ENCODE measurements around the gene STRIT1. TPM values are rescaled to one million over a fixed set of nuclear protein-coding genes. Genes with fewer than 3 reads are reported as not detected.

Gene STRIT1
- total and polyA plus RNA-seq, 9 donors = 15.3 to 84.0 (median 42.1) TPM

DNA sequence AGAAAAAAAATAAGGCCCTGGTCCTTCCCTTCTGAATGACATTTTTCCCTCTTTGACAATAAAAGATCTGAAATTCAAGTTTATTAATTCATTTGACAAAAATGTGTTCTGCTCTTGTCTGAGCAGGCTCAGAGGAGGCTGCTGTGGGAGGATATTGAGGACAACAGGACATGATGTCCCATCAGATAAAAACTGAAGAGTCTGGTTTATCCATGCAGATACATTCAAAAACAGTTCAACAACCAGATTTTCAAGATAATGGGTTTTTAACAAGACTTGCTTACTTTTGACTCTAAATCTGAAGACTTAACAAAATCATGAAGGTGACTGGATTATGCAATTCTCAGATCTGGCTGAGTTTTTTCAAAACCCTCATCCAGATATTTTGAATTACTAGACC is 36.9 kb upstream of the STRIT1 start:
- no peaks in the 10 kb centered on the region for H3K27me3 ChIP-seq (ENCODE audit: control insufficient read depth, insufficient read depth, low read length)
- H3K9me3 ChIP-seq (replicated peaks; ENCODE audit: control insufficient read depth, low read depth, low read length) = no peaks in the 10 kb centered on the region
- no peak for DNase-seq
- H3K36me3 ChIP-seq (ENCODE audit: control insufficient read depth, insufficient read depth, low read length) = no peaks in the 10 kb centered on the region
- H3K27ac ChIP-seq (ENCODE audit: low read length) = no peak overlapping the region
- H3K4me1 ChIP-seq (ENCODE audit: control insufficient read depth, insufficient read depth, low read length) = no peaks in the 10 kb centered on the region
- no peak overlapping the region for H3K4me3 ChIP-seq (ENCODE audit: low read length)

GRCh38 chr3:155329513-155330048 is 36.1 kb upstream of the STRIT1 start:
- H3K9me3 ChIP-seq (replicated peaks; ENCODE audit: control insufficient read depth, low read depth, low read length) = no peaks in the 10 kb centered on the region
- WGBS (ENCODE audit: insufficient coverage) = 83% methylated on average over 1 of the region's 6 CpGs

GRCh38 chr3:155327871-155328270 is 34.4 kb upstream of the STRIT1 start:
- H3K27me3 ChIP-seq (ENCODE audit: control insufficient read depth, insufficient read depth, low read length) = no peaks in the 10 kb centered on the region
- no peak for DNase-seq

More at GRCh38 chr3:155329513-155330048, 36.1 kb upstream of the STRIT1 start:
- no peak overlapping the region for H3K27ac ChIP-seq (ENCODE audit: low read length)
- no peak for DNase-seq
- no peaks in the 10 kb centered on the region for H3K4me1 ChIP-seq (ENCODE audit: control insufficient read depth, insufficient read depth, low read length)
- no peaks in the 10 kb centered on the region for H3K36me3 ChIP-seq (ENCODE audit: control insufficient read depth, insufficient read depth, low read length)
- no peaks in the 10 kb centered on the region for H3K27me3 ChIP-seq (ENCODE audit: control insufficient read depth, insufficient read depth, low read length)
- no peak overlapping the region for H3K4me3 ChIP-seq (ENCODE audit: low read length)

DNA sequence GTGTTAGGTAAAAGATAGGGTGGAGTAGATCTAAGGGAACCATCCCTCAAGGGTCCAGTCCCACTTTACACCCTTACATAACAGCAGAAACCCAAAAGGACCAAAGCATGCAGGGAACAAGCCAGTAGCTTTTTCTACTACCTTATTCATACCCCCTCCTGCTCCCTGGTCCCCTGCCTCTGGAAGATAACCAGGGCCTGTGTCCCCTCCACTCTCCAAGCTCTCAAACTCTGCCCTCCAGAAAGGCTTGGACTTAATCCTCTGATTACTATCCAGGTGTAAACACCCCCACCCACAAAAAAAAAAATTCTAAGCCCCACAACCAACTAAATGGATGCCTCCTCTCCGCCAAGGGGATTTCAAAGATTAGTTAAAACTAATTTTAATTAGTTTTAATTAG is 33.9 kb upstream of the STRIT1 start:
- WGBS (ENCODE audit: insufficient coverage) = no CpG with 5 or more reads among the region's 1 CpG

More at GRCh38 chr3:155327871-155328270, 34.4 kb upstream of the STRIT1 start:
- Histone ChIP-seq H3K9me3 (replicated peaks; ENCODE audit: control insufficient read depth, low read depth, low read length) (no peaks in the 10 kb centered on the region), H3K4me3 (ENCODE audit: low read length) (no peak overlapping the region), H3K27ac (ENCODE audit: low read length) (no peak overlapping the region), H3K36me3 (ENCODE audit: control insufficient read depth, insufficient read depth, low read length) (no peaks in the 10 kb centered on the region), H3K4me1 (ENCODE audit: control insufficient read depth, insufficient read depth, low read length) (no peaks in the 10 kb centered on the region)
- no CpG with 5 or more reads among the region's 2 CpGs for WGBS (ENCODE audit: insufficient coverage)

DNA sequence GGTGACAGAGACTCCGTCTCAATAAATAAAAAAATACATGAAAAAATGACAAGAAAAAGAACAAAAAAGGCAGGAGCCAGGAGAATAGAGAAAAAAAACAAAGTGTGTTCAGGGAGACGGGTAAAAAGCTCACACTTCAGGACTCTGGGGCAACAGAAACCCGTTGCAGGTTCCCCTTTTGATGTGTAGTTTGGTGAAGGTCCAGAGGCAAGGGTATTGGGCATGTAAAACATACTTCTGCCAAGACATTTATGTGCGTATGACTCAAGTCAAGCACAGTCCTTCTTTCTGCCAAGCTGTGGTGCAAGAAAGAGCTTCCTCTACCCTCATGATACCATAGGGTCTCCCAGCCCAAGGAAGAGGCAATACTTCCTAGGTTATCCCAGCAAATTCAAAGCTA is 33.4 kb upstream of the STRIT1 start:
- Histone ChIP-seq H3K36me3 (ENCODE audit: control insufficient read depth, insufficient read depth, low read length) (no peaks in the 10 kb centered on the region), H3K9me3 (replicated peaks; ENCODE audit: control insufficient read depth, low read depth, low read length) (no peaks in the 10 kb centered on the region), H3K27ac (ENCODE audit: low read length) (no peak overlapping the region), H3K4me1 (ENCODE audit: control insufficient read depth, insufficient read depth, low read length) (no peaks in the 10 kb centered on the region), H3K4me3 (ENCODE audit: low read length) (no peak overlapping the region), H3K27me3 (ENCODE audit: control insufficient read depth, insufficient read depth, low read length) (no peaks in the 10 kb centered on the region)
- 72% methylated on average over 2 of the region's 4 CpGs for WGBS (ENCODE audit: insufficient coverage)
- no peak for DNase-seq

More for the DNA sequence above, 33.9 kb upstream of the STRIT1 start:
- Histone ChIP-seq H3K4me3 (ENCODE audit: low read length) (no peak overlapping the region), H3K9me3 (replicated peaks; ENCODE audit: control insufficient read depth, low read depth, low read length) (no peaks in the 10 kb centered on the region), H3K27me3 (ENCODE audit: control insufficient read depth, insufficient read depth, low read length) (no peaks in the 10 kb centered on the region), H3K4me1 (ENCODE audit: control insufficient read depth, insufficient read depth, low read length) (no peaks in the 10 kb centered on the region), H3K27ac (ENCODE audit: low read length) (no peak overlapping the region), H3K36me3 (ENCODE audit: control insufficient read depth, insufficient read depth, low read length) (no peaks in the 10 kb centered on the region)
- DNase-seq = no peak

DNA sequence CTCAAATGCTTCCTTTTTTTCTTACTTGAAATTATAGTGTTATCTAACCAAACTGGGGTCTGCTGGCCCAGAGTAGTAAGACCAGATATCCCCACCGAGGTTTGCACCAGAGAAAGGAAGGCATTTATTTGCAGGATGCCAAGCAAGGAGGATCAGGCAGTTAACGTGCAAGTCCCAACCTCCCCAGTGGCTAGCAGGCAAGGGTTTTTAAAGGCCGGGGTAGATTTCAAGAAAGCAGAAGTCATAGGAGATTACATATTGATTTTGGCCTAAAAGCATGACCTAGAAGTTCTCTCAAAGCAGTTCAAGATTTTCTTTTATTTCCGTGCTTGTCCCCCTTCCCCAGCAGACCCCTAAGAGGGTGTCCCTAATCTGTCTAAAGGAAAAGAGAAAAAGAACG is 32.8 kb upstream of the STRIT1 start:
- no peaks in the 10 kb centered on the region for H3K27me3 ChIP-seq (ENCODE audit: control insufficient read depth, insufficient read depth, low read length)
- 74% methylated on average over 5 of the region's 5 CpGs for WGBS (ENCODE audit: insufficient coverage)

DNA sequence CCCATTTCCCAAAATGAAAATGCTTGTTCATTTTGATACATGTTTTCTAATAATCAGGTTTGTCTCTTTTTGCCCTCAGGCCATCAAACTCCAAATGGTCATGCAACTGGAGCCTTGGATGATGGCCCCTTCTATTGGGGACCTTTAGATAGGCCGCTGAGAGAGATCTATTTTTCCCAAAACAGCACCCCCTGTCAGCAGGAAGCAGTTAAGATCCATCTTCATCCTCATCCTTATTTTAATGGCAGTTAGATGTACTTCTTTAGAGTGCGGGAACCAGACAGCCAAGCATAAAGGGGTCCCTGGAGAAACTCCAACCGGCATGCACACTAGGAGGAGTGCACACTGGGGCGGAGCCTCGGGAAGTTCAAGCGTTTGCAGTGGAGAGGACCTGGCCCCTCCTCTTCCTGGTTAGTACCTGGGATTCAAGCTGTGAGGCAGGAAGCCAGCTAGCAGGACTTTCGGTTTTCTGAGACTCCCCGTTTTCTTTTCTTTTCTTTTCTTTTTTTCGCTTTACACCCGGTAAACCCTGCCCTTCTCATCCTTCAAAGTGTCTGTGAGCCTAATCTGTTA is 31.9 kb upstream of the STRIT1 start:
- Histone ChIP-seq H3K4me3 (ENCODE audit: low read length) (no peak overlapping the region), H3K27ac (ENCODE audit: low read length) (no peak overlapping the region), H3K36me3 (ENCODE audit: control insufficient read depth, insufficient read depth, low read length) (no peaks in the 10 kb centered on the region), H3K27me3 (ENCODE audit: control insufficient read depth, insufficient read depth, low read length) (no peaks in the 10 kb centered on the region), H3K9me3 (replicated peaks; ENCODE audit: control insufficient read depth, low read depth, low read length) (no peaks in the 10 kb centered on the region), H3K4me1 (ENCODE audit: control insufficient read depth, insufficient read depth, low read length) (peaks cover 3% of the 10 kb centered on the region)
- no peak for DNase-seq
- WGBS (ENCODE audit: insufficient coverage) = 52% methylated on average over 6 of the region's 10 CpGs

More for the DNA sequence above, 32.8 kb upstream of the STRIT1 start:
- Histone ChIP-seq H3K4me3 (ENCODE audit: low read length) (no peak overlapping the region), H3K36me3 (ENCODE audit: control insufficient read depth, insufficient read depth, low read length) (no peaks in the 10 kb centered on the region), H3K9me3 (replicated peaks; ENCODE audit: control insufficient read depth, low read depth, low read length) (no peaks in the 10 kb centered on the region), H3K4me1 (ENCODE audit: control insufficient read depth, insufficient read depth, low read length) (peaks cover 3% of the 10 kb centered on the region), H3K27ac (ENCODE audit: low read length) (no peak overlapping the region)
- no peak for DNase-seq

DNA sequence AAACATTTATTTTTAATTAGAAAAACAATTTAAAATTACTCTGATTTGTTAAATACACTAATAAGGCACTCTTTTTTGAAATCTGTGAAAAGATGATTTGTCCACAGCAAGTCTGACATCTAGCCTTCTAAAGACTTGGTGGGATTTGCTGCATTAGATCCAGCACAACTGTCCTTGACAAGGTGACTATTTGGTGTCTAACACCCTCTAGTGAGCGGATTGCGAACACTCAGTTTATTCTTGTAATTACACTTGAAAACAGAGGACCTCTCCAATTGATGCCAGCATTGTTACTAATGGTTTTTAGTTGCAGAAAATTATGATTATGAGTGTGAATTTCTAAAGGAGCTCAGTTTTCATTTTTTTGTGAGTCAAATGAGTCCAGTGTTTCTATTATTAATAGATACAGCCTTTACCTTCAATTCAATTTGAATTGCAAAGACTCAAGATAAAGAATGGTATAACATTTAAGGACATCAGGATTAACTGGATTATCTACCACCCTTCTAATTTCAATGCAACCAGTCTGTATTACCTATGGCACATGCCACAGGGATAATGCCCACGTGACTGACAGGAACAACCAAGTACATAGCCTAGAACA is 29.7 kb upstream of the STRIT1 start:
- Histone ChIP-seq H3K36me3 (ENCODE audit: control insufficient read depth, insufficient read depth, low read length) (no peaks in the 10 kb centered on the region), H3K4me1 (ENCODE audit: control insufficient read depth, insufficient read depth, low read length) (peaks cover 3% of the 10 kb centered on the region), H3K9me3 (replicated peaks; ENCODE audit: control insufficient read depth, low read depth, low read length) (no peaks in the 10 kb centered on the region), H3K4me3 (ENCODE audit: low read length) (no peak overlapping the region), H3K27me3 (ENCODE audit: control insufficient read depth, insufficient read depth, low read length) (no peaks in the 10 kb centered on the region), H3K27ac (ENCODE audit: low read length) (no peak overlapping the region)
- 0% methylated on average over 2 of the region's 3 CpGs for WGBS (ENCODE audit: insufficient coverage)
- peak; percentile 89 for DNase-seq

GRCh38 chr3:155321418-155321817 is 27.9 kb upstream of the STRIT1 start:
- no peaks in the 10 kb centered on the region for H3K9me3 ChIP-seq (replicated peaks; ENCODE audit: control insufficient read depth, low read depth, low read length)
- no peaks in the 10 kb centered on the region for H3K36me3 ChIP-seq (ENCODE audit: control insufficient read depth, insufficient read depth, low read length)
- H3K27ac ChIP-seq (ENCODE audit: low read length) = no peak overlapping the region
- 8% methylated on average over 2 of the region's 2 CpGs for WGBS (ENCODE audit: insufficient coverage)
- DNase-seq = peak; percentile 38
- H3K4me1 ChIP-seq (ENCODE audit: control insufficient read depth, insufficient read depth, low read length) = peaks cover 3% of the 10 kb centered on the region
- H3K27me3 ChIP-seq (ENCODE audit: control insufficient read depth, insufficient read depth, low read length) = no peaks in the 10 kb centered on the region
- no peak overlapping the region for H3K4me3 ChIP-seq (ENCODE audit: low read length)

GRCh38 chr3:155320934-155321333 is 27.5 kb upstream of the STRIT1 start:
- H3K27ac ChIP-seq (ENCODE audit: low read length) = no peak overlapping the region
- no peak overlapping the region for H3K4me3 ChIP-seq (ENCODE audit: low read length)
- no peak for DNase-seq
- H3K9me3 ChIP-seq (replicated peaks; ENCODE audit: control insufficient read depth, low read depth, low read length) = no peaks in the 10 kb centered on the region
- no peaks in the 10 kb centered on the region for H3K27me3 ChIP-seq (ENCODE audit: control insufficient read depth, insufficient read depth, low read length)
- peaks cover 3% of the 10 kb centered on the region for H3K4me1 ChIP-seq (ENCODE audit: control insufficient read depth, insufficient read depth, low read length)
- H3K36me3 ChIP-seq (ENCODE audit: control insufficient read depth, insufficient read depth, low read length) = no peaks in the 10 kb centered on the region
